Panc1 (cell line): ENCODE results near the gene UBAP2L. TPM values are rescaled to one million over a fixed set of nuclear protein-coding genes. Genes with fewer than 3 reads are reported as not detected.

Experiments used
- ATAC-seq: fragments of 200-7000 bp; cut with Tn5 transposase; 2 replicates; pipeline ENCODE4 v1.9.1; 2020; ENCODE audit warnings: mild to moderate bottlenecking, moderate library complexity
- BruUV-seq: library from RNA; stranded (reverse); fragments of 400-500 nt; replicated peaks from 2 replicates; lab custom pipeline; 2021; lab: Mats Ljungman, UMichigan
- CTCF ChIA-PET: fragments of 300-600 bp; sonication (Branson Sonifier 250); formaldehyde crosslinking; loops from one replicate; lab custom pipeline; 2022; ENCODE audit warnings: antibody characterized with exemption; lab: Charles Lee
- POLR2A ChIA-PET: fragments of 300-600 bp; sonication (Branson Sonifier 250); formaldehyde crosslinking; loops from one replicate; lab custom pipeline; 2022; ENCODE audit warnings: antibody characterized with exemption; lab: Charles Lee
- DNase-seq: peaks from one replicate; pipeline ENCODE4 v3.0.0-alpha.2; 2010; ENCODE audit warnings: low read depth, low spot score
- H3K27ac ChIP-seq: 2 replicates; pipeline ENCODE4 v1.5.1; 2011; ENCODE audit warnings: mild to moderate bottlenecking, low read length, inconsistent platforms
- H3K27me3 ChIP-seq: fragments of 200-500 bp; sonication (Bioruptor generic); 2 replicates; pipeline ENCODE4 v1.6.0; 2014; ENCODE audit warnings: low read length, inconsistent platforms; ENCODE audit not compliant: control insufficient read depth, insufficient read depth
- H3K36me3 ChIP-seq: fragments of 200-500 bp; sonication (Bioruptor generic); 2 replicates; pipeline ENCODE4 v1.5.1; 2014; ENCODE audit warnings: inconsistent platforms, mild to moderate bottlenecking, low read length, moderate library complexity; ENCODE audit not compliant: control insufficient read depth, insufficient read depth
- H3K4me1 ChIP-seq: 2 replicates; pipeline ENCODE4 v1.5.1; 2011; ENCODE audit warnings: inconsistent platforms, mild to moderate bottlenecking, low read length, moderate library complexity; ENCODE audit not compliant: control insufficient read depth, insufficient read depth
- H3K4me3 ChIP-seq, 2 experiments: 2 replicates each; pipeline ENCODE4 v1.5.1; 2011 to 2012; ENCODE audit warnings: low read depth in 2 of 2, low read length in 2 of 2, mild to moderate bottlenecking in 2 of 2, inconsistent platforms in 1 of 2, moderate library complexity in 1 of 2
- H3K9me3 ChIP-seq: fragments of 200-500 bp; sonication (Bioruptor generic); 2 replicates; pipeline ENCODE4 v1.5.1; 2014; ENCODE audit warnings: low read depth, mild to moderate bottlenecking, inconsistent platforms, low read length, moderate library complexity; ENCODE audit not compliant: control insufficient read depth, insufficient read depth
- POLR2AphosphoS5 ChIP-seq: IDR thresholded peaks from 2 replicates; pipeline ENCODE4 v1.6.1; 2012; ENCODE audit warnings: mild to moderate bottlenecking, low read depth, low read length, moderate library complexity
- SIN3A ChIP-seq: IDR thresholded peaks from 2 replicates; pipeline ENCODE4 v1.6.1; 2012; ENCODE audit warnings: low read depth, mild to moderate bottlenecking, low read length, moderate library complexity, borderline replicate concordance; ENCODE audit not compliant: insufficient read depth
- TCF7L2 ChIP-seq: IDR thresholded peaks from 2 replicates; pipeline ENCODE4 v1.6.1; 2011; ENCODE audit warnings: mild to moderate bottlenecking, low read depth, low read length, inconsistent platforms
- in situ Hi-C: cut with HindIII; loops from 2 replicates; pipeline ENCODE4 v1.10.0; 2016; ENCODE audit warnings: low sequenced_read_pairs, low pct_unique_long_range_greater_than_20kb
- intact Hi-C: fragments of 100-400 bp; cut with micrococcal nuclease; formaldehyde crosslinking; loops from one replicate; pipeline ENCODE4 v1.10.0; 2022; ENCODE audit not compliant: unreplicated experiment
- total RNA-seq: library from RNA; stranded (reverse); gene quantifications from one replicate; pipeline ENCODE4 v1.2.1, GENCODE V29; 2021; ENCODE audit not compliant: unreplicated experiment
- TF ChIP-seq, protein P1 (sequence below), 2 experiments: IDR thresholded peaks; 2 replicates each; pipeline ENCODE4 v1.6.1; 2011 to 2012; ENCODE audit warnings: low read depth in 2 of 2, control low read depth in 1 of 2, low read length in 1 of 2, mild to moderate bottlenecking in 1 of 2, moderate library complexity in 1 of 2; ENCODE audit not compliant: insufficient read depth in 1 of 2
- TF ChIP-seq, protein P2 (sequence below): fragments of 450-650 bp; IDR thresholded peaks from 2 replicates; pipeline ENCODE4 v1.5.1; 2017; ENCODE audit warnings: mild to moderate bottlenecking

UBAP2L gene
- total RNA-seq, 1 experiment from 2014 or later, result 227 TPM

DNA sequence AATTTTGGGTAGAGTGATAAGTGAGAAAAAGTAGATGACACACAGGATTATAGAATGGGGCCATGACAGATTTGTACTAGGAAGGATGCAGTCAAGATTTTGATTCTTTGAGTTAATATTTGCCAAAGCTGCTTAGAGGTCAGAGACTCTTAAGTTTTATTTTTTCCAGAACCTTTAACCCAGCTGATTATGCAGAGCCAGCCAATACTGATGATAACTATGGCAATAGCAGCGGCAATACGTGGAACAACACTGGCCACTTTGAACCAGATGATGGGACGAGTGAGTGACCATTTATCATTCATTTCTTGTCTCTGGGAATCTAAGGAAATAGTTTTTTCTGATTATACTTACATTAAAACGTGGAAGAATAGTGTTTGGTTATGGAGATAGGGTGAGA lies 16.1 kb downstream of the UBAP2L start:
- BruUV-seq, result no TSS peak
- TF ChIP-seq TCF7L2 (no peak), SIN3A (no peak), POLR2AphosphoS5 (no peak)
- TF ChIP-seq, protein P1, sequence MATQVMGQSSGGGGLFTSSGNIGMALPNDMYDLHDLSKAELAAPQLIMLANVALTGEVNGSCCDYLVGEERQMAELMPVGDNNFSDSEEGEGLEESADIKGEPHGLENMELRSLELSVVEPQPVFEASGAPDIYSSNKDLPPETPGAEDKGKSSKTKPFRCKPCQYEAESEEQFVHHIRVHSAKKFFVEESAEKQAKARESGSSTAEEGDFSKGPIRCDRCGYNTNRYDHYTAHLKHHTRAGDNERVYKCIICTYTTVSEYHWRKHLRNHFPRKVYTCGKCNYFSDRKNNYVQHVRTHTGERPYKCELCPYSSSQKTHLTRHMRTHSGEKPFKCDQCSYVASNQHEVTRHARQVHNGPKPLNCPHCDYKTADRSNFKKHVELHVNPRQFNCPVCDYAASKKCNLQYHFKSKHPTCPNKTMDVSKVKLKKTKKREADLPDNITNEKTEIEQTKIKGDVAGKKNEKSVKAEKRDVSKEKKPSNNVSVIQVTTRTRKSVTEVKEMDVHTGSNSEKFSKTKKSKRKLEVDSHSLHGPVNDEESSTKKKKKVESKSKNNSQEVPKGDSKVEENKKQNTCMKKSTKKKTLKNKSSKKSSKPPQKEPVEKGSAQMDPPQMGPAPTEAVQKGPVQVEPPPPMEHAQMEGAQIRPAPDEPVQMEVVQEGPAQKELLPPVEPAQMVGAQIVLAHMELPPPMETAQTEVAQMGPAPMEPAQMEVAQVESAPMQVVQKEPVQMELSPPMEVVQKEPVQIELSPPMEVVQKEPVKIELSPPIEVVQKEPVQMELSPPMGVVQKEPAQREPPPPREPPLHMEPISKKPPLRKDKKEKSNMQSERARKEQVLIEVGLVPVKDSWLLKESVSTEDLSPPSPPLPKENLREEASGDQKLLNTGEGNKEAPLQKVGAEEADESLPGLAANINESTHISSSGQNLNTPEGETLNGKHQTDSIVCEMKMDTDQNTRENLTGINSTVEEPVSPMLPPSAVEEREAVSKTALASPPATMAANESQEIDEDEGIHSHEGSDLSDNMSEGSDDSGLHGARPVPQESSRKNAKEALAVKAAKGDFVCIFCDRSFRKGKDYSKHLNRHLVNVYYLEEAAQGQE (IDR thresholded peaks at IDR 0.05; ENCODE audit: insufficient read depth in 1 of 2, low read depth in 2 of 2, low read length in 1 of 2), result no peak
- TF ChIP-seq, protein P2, sequence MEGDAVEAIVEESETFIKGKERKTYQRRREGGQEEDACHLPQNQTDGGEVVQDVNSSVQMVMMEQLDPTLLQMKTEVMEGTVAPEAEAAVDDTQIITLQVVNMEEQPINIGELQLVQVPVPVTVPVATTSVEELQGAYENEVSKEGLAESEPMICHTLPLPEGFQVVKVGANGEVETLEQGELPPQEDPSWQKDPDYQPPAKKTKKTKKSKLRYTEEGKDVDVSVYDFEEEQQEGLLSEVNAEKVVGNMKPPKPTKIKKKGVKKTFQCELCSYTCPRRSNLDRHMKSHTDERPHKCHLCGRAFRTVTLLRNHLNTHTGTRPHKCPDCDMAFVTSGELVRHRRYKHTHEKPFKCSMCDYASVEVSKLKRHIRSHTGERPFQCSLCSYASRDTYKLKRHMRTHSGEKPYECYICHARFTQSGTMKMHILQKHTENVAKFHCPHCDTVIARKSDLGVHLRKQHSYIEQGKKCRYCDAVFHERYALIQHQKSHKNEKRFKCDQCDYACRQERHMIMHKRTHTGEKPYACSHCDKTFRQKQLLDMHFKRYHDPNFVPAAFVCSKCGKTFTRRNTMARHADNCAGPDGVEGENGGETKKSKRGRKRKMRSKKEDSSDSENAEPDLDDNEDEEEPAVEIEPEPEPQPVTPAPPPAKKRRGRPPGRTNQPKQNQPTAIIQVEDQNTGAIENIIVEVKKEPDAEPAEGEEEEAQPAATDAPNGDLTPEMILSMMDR, result no peak
- CTCF ChIA-PET, result no interaction called here
- no peak for ATAC-seq
- intact Hi-C loops (no loop called here), in situ Hi-C loops (no loop called here)
- no peak overlapping the region for H3K27ac ChIP-seq
- no peaks in the 10 kb centered on the region for H3K4me1 ChIP-seq
- H3K9me3 ChIP-seq, result no peaks in the 10 kb centered on the region
- no peak for DNase-seq
- H3K4me3 ChIP-seq, result no peak overlapping the region
- H3K36me3 ChIP-seq, result peaks cover 50% of the 10 kb centered on the region
- H3K27me3 ChIP-seq, result no peaks in the 10 kb centered on the region
- POLR2A ChIA-PET, result no interaction called here

DNA sequence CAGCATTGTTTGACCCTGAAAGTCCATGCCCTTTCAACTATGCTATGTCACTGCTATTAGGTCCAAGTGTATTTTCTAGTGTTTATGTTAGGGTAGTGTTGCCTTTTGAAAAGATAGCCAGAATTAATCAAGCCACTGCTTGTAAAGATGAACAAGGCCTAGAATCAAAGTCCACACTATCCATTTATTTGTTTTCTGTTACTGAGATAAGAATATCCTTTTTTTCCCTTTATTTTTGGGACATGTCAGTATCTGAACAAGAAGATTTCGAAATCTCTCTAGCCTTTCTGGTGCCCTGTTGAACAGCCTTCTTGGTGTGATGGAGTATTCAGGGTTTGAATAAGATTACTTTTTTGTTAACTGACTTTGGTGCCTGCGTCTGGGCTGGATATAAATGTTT lies 16.7 kb downstream of the UBAP2L start:
- intact Hi-C loops, result no loop called here
- Histone ChIP-seq H3K4me1 (no peaks in the 10 kb centered on the region), H3K27ac (no peak overlapping the region), H3K27me3 (no peaks in the 10 kb centered on the region), H3K36me3 (peaks cover 53% of the 10 kb centered on the region), H3K9me3 (no peaks in the 10 kb centered on the region), H3K4me3 (no peak overlapping the region)
- DNase-seq (no peak), ATAC-seq (no peak)
- TF ChIP-seq SIN3A (no peak), TCF7L2 (no peak), POLR2AphosphoS5 (no peak)
- TF ChIP-seq, protein P2, result no peak
- TF ChIP-seq, protein P1 (IDR thresholded peaks at IDR 0.05; ENCODE audit: insufficient read depth in 1 of 2, low read depth in 2 of 2, low read length in 1 of 2), result no peak
- BruUV-seq, result no TSS peak
- CTCF ChIA-PET, result no interaction called here
- POLR2A ChIA-PET, result no interaction called here
- in situ Hi-C loops, result no loop called here
